ENCODE results near the gene ATP6V0A1. TPM values are rescaled to one million over a fixed set of nuclear protein-coding genes. Genes with fewer than 3 reads are reported as not detected.
"Not testable (repeated sequence)": the region's sequence is repeated elsewhere in the genome, so short reads cannot be mapped to it uniquely, and the experiment has no call there.

ATP6V0A1 gene
- total RNA-seq, 2 experiments from 2014 or later: 10.4 to 14.4 TPM

- peaks cover 16% of the 10 kb centered on the region for H3K4me1 Mint-ChIP-seq (ENCODE audit: low read depth)
- intact Hi-C loops (cut with DNase I, micrococcal nuclease): no loop called here
Measured at GRCh38 chr17:42414704-42415409, 43.8 kb upstream of the ATP6V0A1 start.

GRCh38 chr17:42417981-42418380 lies 40.7 kb upstream of the ATP6V0A1 start:
- H3K36me3 ChIP-seq (ENCODE audit: insufficient read depth, low read length); H3K27me3 Mint-ChIP-seq; POLR2A ChIA-PET; H3K4me3 ChIP-seq (ENCODE audit: low read length); H3K27ac ChIP-seq (ENCODE audit: low read depth in 1 of 2, low read length in 2 of 2); H3K36me3 Mint-ChIP-seq (ENCODE audit: low read depth); DNase-seq; H3K9me3 Mint-ChIP-seq; intact Hi-C loops (cut with DNase I, micrococcal nuclease); ATAC-seq (ENCODE audit: poor library complexity); H3K4me3 Mint-ChIP-seq; CTCF ChIA-PET; H3K27ac Mint-ChIP-seq: not testable (repeated sequence)
- H3K27me3 ChIP-seq (ENCODE audit: control insufficient read depth in 1 of 2, insufficient read depth in 2 of 2, low read length in 2 of 2): peaks cover 9 to 14% of the 10 kb centered on the region in 2 experiments
- H3K9me3 ChIP-seq (ENCODE audit: control insufficient read depth in 1 of 2, insufficient read depth in 1 of 2, low read length in 2 of 2): peaks cover 0 to 12% of the 10 kb centered on the region in 2 experiments
- peaks cover 27% of the 10 kb centered on the region for H3K4me1 Mint-ChIP-seq (ENCODE audit: low read depth)
- H3K4me1 ChIP-seq (ENCODE audit: insufficient read depth, low read length): peaks cover 34% of the 10 kb centered on the region

More at GRCh38 chr17:42414704-42415409, 43.8 kb upstream of the ATP6V0A1 start:
- ATAC-seq (ENCODE audit: poor library complexity) (peak; percentile 95), DNase-seq (peak; percentile 19 to 69 (median 56))
- H3K9me3 Mint-ChIP-seq: no peaks in the 10 kb centered on the region
- H3K27ac ChIP-seq (ENCODE audit: low read depth in 1 of 2, low read length in 2 of 2): no peak overlapping the region
- ChIA-PET POLR2A (interaction anchor here (0.6 to 2.5 kb wide), 10 partner anchors 9 to 220 kb away, joined by 3 to 22 read pairs (median 3); partner anchors contain the start of genes GHDC, NAGLU, STAT3 and STAT5A), CTCF (interaction anchor here (0.6 to 1.0 kb wide), 3 partner anchors 92 to 184 kb away, joined by 3 to 4 read pairs (median 3); no protein-coding TSS in a partner anchor)
- no peaks in the 10 kb centered on the region for H3K36me3 ChIP-seq (ENCODE audit: insufficient read depth, low read length)
- TF ChIP-seq, protein P1, sequence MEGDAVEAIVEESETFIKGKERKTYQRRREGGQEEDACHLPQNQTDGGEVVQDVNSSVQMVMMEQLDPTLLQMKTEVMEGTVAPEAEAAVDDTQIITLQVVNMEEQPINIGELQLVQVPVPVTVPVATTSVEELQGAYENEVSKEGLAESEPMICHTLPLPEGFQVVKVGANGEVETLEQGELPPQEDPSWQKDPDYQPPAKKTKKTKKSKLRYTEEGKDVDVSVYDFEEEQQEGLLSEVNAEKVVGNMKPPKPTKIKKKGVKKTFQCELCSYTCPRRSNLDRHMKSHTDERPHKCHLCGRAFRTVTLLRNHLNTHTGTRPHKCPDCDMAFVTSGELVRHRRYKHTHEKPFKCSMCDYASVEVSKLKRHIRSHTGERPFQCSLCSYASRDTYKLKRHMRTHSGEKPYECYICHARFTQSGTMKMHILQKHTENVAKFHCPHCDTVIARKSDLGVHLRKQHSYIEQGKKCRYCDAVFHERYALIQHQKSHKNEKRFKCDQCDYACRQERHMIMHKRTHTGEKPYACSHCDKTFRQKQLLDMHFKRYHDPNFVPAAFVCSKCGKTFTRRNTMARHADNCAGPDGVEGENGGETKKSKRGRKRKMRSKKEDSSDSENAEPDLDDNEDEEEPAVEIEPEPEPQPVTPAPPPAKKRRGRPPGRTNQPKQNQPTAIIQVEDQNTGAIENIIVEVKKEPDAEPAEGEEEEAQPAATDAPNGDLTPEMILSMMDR (IDR thresholded peaks at IDR 0.05): no peak
- peak overlapping the region; percentile 83 for H3K4me3 Mint-ChIP-seq
- H3K4me1 ChIP-seq (ENCODE audit: insufficient read depth, low read length): peaks cover 16% of the 10 kb centered on the region
- no peaks in the 10 kb centered on the region for H3K9me3 ChIP-seq (ENCODE audit: control insufficient read depth in 1 of 2, insufficient read depth in 1 of 2, low read length in 2 of 2)
- no peaks in the 10 kb centered on the region for H3K36me3 Mint-ChIP-seq (ENCODE audit: low read depth)
- H3K4me3 ChIP-seq (ENCODE audit: low read length): peak overlapping the region; percentile 34
- H3K27me3 ChIP-seq (ENCODE audit: control insufficient read depth in 1 of 2, insufficient read depth in 2 of 2, low read length in 2 of 2): no peaks in the 10 kb centered on the region
- H3K27me3 Mint-ChIP-seq: no peaks in the 10 kb centered on the region
- H3K27ac Mint-ChIP-seq: peak overlapping the region; percentile 72

DNA sequence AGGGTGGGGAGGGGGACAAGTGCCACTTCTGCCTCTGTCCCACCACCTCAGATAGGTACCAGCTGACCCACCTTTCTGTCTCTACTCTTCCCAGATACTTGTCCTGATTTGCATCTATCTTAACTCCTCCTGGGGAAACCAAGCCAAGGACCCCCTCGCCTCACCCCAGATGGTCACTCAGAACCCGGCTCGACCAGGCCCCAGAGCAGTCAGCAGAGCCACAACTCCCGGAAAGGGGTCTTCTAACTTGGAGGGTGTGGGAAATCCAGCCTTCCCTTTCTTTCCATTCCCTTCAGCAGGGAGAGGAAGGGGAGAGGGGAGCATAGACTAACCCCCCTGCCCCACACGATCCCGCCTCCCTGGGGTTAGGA lies 37.6 kb upstream of the ATP6V0A1 start:
- Mint-ChIP-seq H3K9me3 (no peaks in the 10 kb centered on the region), H3K27ac (no peak overlapping the region), H3K4me1 (ENCODE audit: low read depth) (peaks cover 16% of the 10 kb centered on the region), H3K27me3 (peaks cover 18% of the 10 kb centered on the region), H3K4me3 (peak overlapping the region; percentile 65), H3K36me3 (ENCODE audit: low read depth) (no peaks in the 10 kb centered on the region)
- ATAC-seq (ENCODE audit: poor library complexity): no peak
- no peaks in the 10 kb centered on the region for H3K36me3 ChIP-seq (ENCODE audit: insufficient read depth, low read length)
- DNase-seq: no peak
- intact Hi-C loops (cut with DNase I, micrococcal nuclease): loop anchor here in 1 of 2 experiments (5.0 kb wide), 1 partner anchor 41 kb away; no protein-coding TSS in a partner anchor
- no peak overlapping the region for H3K27ac ChIP-seq (ENCODE audit: low read depth in 1 of 2, low read length in 2 of 2)
- CTCF ChIA-PET: interaction anchor here (1.3 to 2.3 kb wide), 2 partner anchors 97 to 99 kb away, joined by 3 to 4 read pairs; no protein-coding TSS in a partner anchor
- peaks cover 21 to 28% of the 10 kb centered on the region in 2 experiments for H3K27me3 ChIP-seq (ENCODE audit: control insufficient read depth in 1 of 2, insufficient read depth in 2 of 2, low read length in 2 of 2)
- H3K4me3 ChIP-seq (ENCODE audit: low read length): no peak overlapping the region
- H3K4me1 ChIP-seq (ENCODE audit: insufficient read depth, low read length): peaks cover 24% of the 10 kb centered on the region
- POLR2A ChIA-PET: interaction anchor here (1.1 to 1.3 kb wide), 3 partner anchors 14 to 84 kb away, joined by 3 to 5 read pairs (median 4); partner anchors contain the start of gene STAT3
- TF ChIP-seq, protein P1 (IDR thresholded peaks at IDR 0.05): no peak
- peaks cover 0 to 16% of the 10 kb centered on the region in 2 experiments for H3K9me3 ChIP-seq (ENCODE audit: control insufficient read depth in 1 of 2, insufficient read depth in 1 of 2, low read length in 2 of 2)
